ENCODE data around the gene FBXW7. TPM values are rescaled to one million over a fixed set of nuclear protein-coding genes. Genes with fewer than 3 reads are reported as not detected.

The FBXW7 gene
- total RNA-seq, 2 experiments from 2014 or later, result 128 to 140 TPM

GRCh38 chr4:152278172-152278504 is 257.8 kb downstream of the FBXW7 start:
- Histone ChIP-seq H3K9me3 (ENCODE audit: control insufficient read depth in 1 of 2, insufficient read depth in 1 of 2, low read length in 2 of 2) (peaks cover 0 to 3% of the 10 kb centered on the region in 2 experiments), H3K27me3 (ENCODE audit: control insufficient read depth in 1 of 2, insufficient read depth in 2 of 2, low read length in 2 of 2) (no peaks in the 10 kb centered on the region), H3K36me3 (ENCODE audit: insufficient read depth, low read length) (no peaks in the 10 kb centered on the region), H3K27ac (ENCODE audit: low read depth in 1 of 2, low read length in 2 of 2) (no peak overlapping the region), H3K4me3 (ENCODE audit: low read length) (no peak overlapping the region), H3K4me1 (ENCODE audit: insufficient read depth, low read length) (peaks cover 20% of the 10 kb centered on the region)
- no peak for TF ChIP-seq CTCF (IDR thresholded peaks at IDR 0.05)
- Mint-ChIP-seq H3K4me3 (no peak overlapping the region), H3K36me3 (ENCODE audit: low read depth) (no peaks in the 10 kb centered on the region), H3K27ac (no peak overlapping the region), H3K9me3 (no peaks in the 10 kb centered on the region), H3K27me3 (no peaks in the 10 kb centered on the region), H3K4me1 (ENCODE audit: low read depth) (peaks cover 45% of the 10 kb centered on the region)
- POLR2A ChIA-PET, result interaction anchor here (1.6 kb wide), 1 partner anchor 177 kb away, joined by 5 read pairs; no protein-coding TSS in a partner anchor
- CTCF ChIA-PET, result no interaction called here
- ATAC-seq (ENCODE audit: poor library complexity), result no peak
- intact Hi-C loops (cut with DNase I, micrococcal nuclease), result no loop called here
- DNase-seq, result no peak

GRCh38 chr4:152277333-152277732 is 258.6 kb downstream of the FBXW7 start:
- H3K4me3 Mint-ChIP-seq, result no peak overlapping the region

GRCh38 chr4:152273343-152273742 is 262.5 kb downstream of the FBXW7 start:
- H3K4me3 ChIP-seq (ENCODE audit: low read length), result no peak overlapping the region
- Mint-ChIP-seq H3K27ac (no peak overlapping the region), H3K27me3 (no peaks in the 10 kb centered on the region), H3K36me3 (ENCODE audit: low read depth) (no peaks in the 10 kb centered on the region), H3K9me3 (no peaks in the 10 kb centered on the region), H3K4me1 (ENCODE audit: low read depth) (peaks cover 21% of the 10 kb centered on the region), H3K4me3 (no peak overlapping the region)
- no peaks in the 10 kb centered on the region for H3K9me3 ChIP-seq (ENCODE audit: control insufficient read depth in 1 of 2, insufficient read depth in 1 of 2, low read length in 2 of 2)
- no peaks in the 10 kb centered on the region for H3K36me3 ChIP-seq (ENCODE audit: insufficient read depth, low read length)
- TF ChIP-seq CTCF (IDR thresholded peaks at IDR 0.05), result no peak
- no peaks in the 10 kb centered on the region for H3K4me1 ChIP-seq (ENCODE audit: insufficient read depth, low read length)
- CTCF ChIA-PET, result no interaction called here
- DNase-seq (no peak), ATAC-seq (ENCODE audit: poor library complexity) (no peak)
- POLR2A ChIA-PET, result no interaction called here
- H3K27me3 ChIP-seq (ENCODE audit: control insufficient read depth in 1 of 2, insufficient read depth in 2 of 2, low read length in 2 of 2), result no peaks in the 10 kb centered on the region
- intact Hi-C loops (cut with DNase I, micrococcal nuclease), result no loop called here
- no peak overlapping the region for H3K27ac ChIP-seq (ENCODE audit: low read depth in 1 of 2, low read length in 2 of 2)

More at GRCh38 chr4:152277333-152277732, 258.6 kb downstream of the FBXW7 start:
- no peak for ATAC-seq (ENCODE audit: poor library complexity)
- H3K27me3 ChIP-seq (ENCODE audit: control insufficient read depth in 1 of 2, insufficient read depth in 2 of 2, low read length in 2 of 2), result no peaks in the 10 kb centered on the region
- no peaks in the 10 kb centered on the region for H3K9me3 ChIP-seq (ENCODE audit: control insufficient read depth in 1 of 2, insufficient read depth in 1 of 2, low read length in 2 of 2)
- H3K4me3 ChIP-seq (ENCODE audit: low read length), result no peak overlapping the region
- peaks cover 39% of the 10 kb centered on the region for H3K4me1 Mint-ChIP-seq (ENCODE audit: low read depth)
- intact Hi-C loops (cut with DNase I, micrococcal nuclease), result no loop called here
- TF ChIP-seq CTCF (IDR thresholded peaks at IDR 0.05), result no peak
- no peak overlapping the region for H3K27ac ChIP-seq (ENCODE audit: low read depth in 1 of 2, low read length in 2 of 2)
- no peaks in the 10 kb centered on the region for H3K27me3 Mint-ChIP-seq
- peaks cover 16% of the 10 kb centered on the region for H3K4me1 ChIP-seq (ENCODE audit: insufficient read depth, low read length)
- no peak for DNase-seq
- no peaks in the 10 kb centered on the region for H3K9me3 Mint-ChIP-seq
- no peak overlapping the region for H3K27ac Mint-ChIP-seq
- no peaks in the 10 kb centered on the region for H3K36me3 ChIP-seq (ENCODE audit: insufficient read depth, low read length)
- ChIA-PET POLR2A (no interaction called here), CTCF (no interaction called here)
- no peaks in the 10 kb centered on the region for H3K36me3 Mint-ChIP-seq (ENCODE audit: low read depth)

Small RNA genes lying within 50 kb of the gene (microRNA-seq; reads per million reads assigned to microRNA genes)
- gene MIR3140 (ENCODE audit: borderline microRNAs expressed, borderline replicate concordance), result not detected

Other genes with a start within 250 kb of the FBXW7 start
- gene TMEM154, start 143.9 kb upstream of the FBXW7 start, total RNA-seq, result 10 to 100 TPM; 13.6 to 16.7 TPM
- under 1 TPM in 1 of 2 experiments, not detected in 1; 0.22 TPM for gene TIGD4, start 243.6 kb upstream of the FBXW7 start, total RNA-seq
- 1 to 10 TPM; 2.6 to 3.0 TPM for gene ARFIP1, start 243.9 kb upstream of the FBXW7 start, total RNA-seq

Data from CD4-positive, alpha-beta T cell (primary cell).